ENCODE results near the gene APBB2. TPM values are rescaled to one million over a fixed set of nuclear protein-coding genes. Genes with fewer than 3 reads are reported as not detected.

Gene APBB2
- total and polyA plus RNA-seq, 2 of the 4 experiments (the other 2 are of a cell fraction): 47.9 to 75.5 TPM

DNA sequence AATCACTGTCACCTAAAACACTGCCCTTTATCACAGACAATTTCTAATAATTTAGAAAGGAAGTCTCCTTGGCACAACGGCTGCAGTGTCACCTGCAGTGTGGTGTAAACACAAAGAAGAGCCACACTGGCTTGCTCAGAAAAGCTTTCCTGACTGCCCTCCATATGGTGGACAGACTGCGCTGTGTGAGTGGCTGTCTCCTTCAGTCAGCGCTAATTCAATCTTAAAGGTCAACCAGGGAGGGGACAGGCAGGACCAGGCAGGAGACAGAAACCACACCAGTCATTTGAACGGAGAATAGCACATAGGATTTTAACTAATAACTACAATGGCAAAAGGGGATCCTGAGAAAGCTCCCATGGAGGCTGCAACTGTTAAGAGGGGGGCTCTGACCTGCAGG is 332.5 kb downstream of the APBB2 start:
- Histone ChIP-seq H3K9me3 (ENCODE audit: control insufficient read depth, insufficient read depth, low read length) (no peaks in the 10 kb centered on the region), H2BK20ac (ENCODE audit: low read depth, low read length) (no peak overlapping the region), H3K4ac (ENCODE audit: low read depth, low read length) (no peak overlapping the region), H4K91ac (ENCODE audit: insufficient read depth, low read depth, low read length) (no peak overlapping the region), H4K20me1 (ENCODE audit: insufficient read depth, low read length) (no peaks in the 10 kb centered on the region), H2AK9ac (replicated peaks; ENCODE audit: low read depth, low read length, poor library complexity) (no peak overlapping the region), H3K27ac (ENCODE audit: insufficient read depth, low read length) (no peak overlapping the region), H3K4me1 (ENCODE audit: control insufficient read depth, insufficient read depth, low read length) (no peaks in the 10 kb centered on the region), H3K9ac (ENCODE audit: low read depth, low read length) (no peak overlapping the region), H2BK120ac (ENCODE audit: low read depth, low read length) (no peak overlapping the region), H3K56ac (ENCODE audit: extremely low read depth, insufficient read depth, low read length) (no peak overlapping the region), H3K4me3 (ENCODE audit: insufficient read depth, low read depth, low read length) (no peak overlapping the region), H2AFZ (replicated peaks; ENCODE audit: low read length, poor library complexity) (no peak overlapping the region), H3K23ac (ENCODE audit: low read depth, low read length) (no peak overlapping the region), H2BK15ac (ENCODE audit: low read depth, low read length) (no peak overlapping the region), H2AK5ac (ENCODE audit: low read depth, low read length) (no peak overlapping the region), H3K18ac (ENCODE audit: low read depth, low read length) (no peak overlapping the region), H4K5ac (ENCODE audit: low read depth, low read length) (no peak overlapping the region), H3K27me3 (ENCODE audit: control insufficient read depth, insufficient read depth, low read length) (no peaks in the 10 kb centered on the region), H3K14ac (replicated peaks; ENCODE audit: low read depth, low read length) (no peak overlapping the region), H4K8ac (ENCODE audit: low read depth in 2 of 2, low read length in 2 of 2) (no peak overlapping the region), H3K79me1 (ENCODE audit: low read depth in 1 of 2, low read length in 2 of 2) (no peaks in the 10 kb centered on the region; a peak in 1 of 4 replicates), H2BK5ac (ENCODE audit: low read depth, low read length, poor library complexity, severe bottlenecking) (no peak overlapping the region), H3K36me3 (ENCODE audit: control insufficient read depth, insufficient read depth, low read length) (peaks cover 14% of the 10 kb centered on the region), H3K4me2 (ENCODE audit: low read depth, low read length) (no peak overlapping the region), H3K9me1 (ENCODE audit: insufficient read depth, low read length) (peaks cover 5% of the 10 kb centered on the region; the same call in 1 of the 2 replicates)
- POLR2A ChIA-PET (ENCODE audit: unreplicated experiment): interaction anchor here (0.5 kb wide), 1 partner anchor 14 kb away, joined by 3 read pairs; no protein-coding TSS in a partner anchor
- in situ Hi-C loops (cut with MboI; ENCODE audit: low sequenced_read_pairs): no loop called here
- DNase-seq (no peak), ATAC-seq (ENCODE audit: low read depth) (no peak)
- intact Hi-C loops (cut with micrococcal nuclease): no loop called here
- CTCF ChIA-PET: no interaction called here
- no TSS peak for BruUV-seq (replicated peaks)
- TF ChIP-seq MAZ (IDR thresholded peaks at IDR 0.05; ENCODE audit: borderline replicate concordance, low read depth, low read length) (no peak), FOS (IDR thresholded peaks at IDR 0.05; ENCODE audit: low read depth, low read length) (no peak), CTCF (conservative IDR thresholded peaks at IDR 0.05; ENCODE audit: low read depth, low read length) (no peak), SMC3 (IDR thresholded peaks at IDR 0.05; ENCODE audit: low read depth, low read length) (no peak), POLR2A (IDR thresholded peaks at IDR 0.05; ENCODE audit: low read depth, low read length) (no peak)
- 40% methylated on average over 1 of the region's 4 CpGs; no CpG with 5 or more reads in 1 of the 2 experiments for whole genome bisulfite sequencing, 2 experiments (ENCODE audit: extremely low coverage in 2 of 2, insufficient read length in 1 of 2)
- dilution Hi-C loops (cut with HindIII; ENCODE audit: low sequenced_read_pairs, unreplicated experiment): no loop called here

Measured in IMR-90 (cell line).